Measurements from ENCODE around the gene C22orf39. TPM values are rescaled to one million over a fixed set of nuclear protein-coding genes. Genes with fewer than 3 reads are reported as not detected.
A peak's percentile ranks its signal among the peaks of the same experiment; 100 is the strongest.

C22orf39 gene
- total and polyA plus RNA-seq, 4 donors = 47.9 to 66.4 (median 56.6) TPM

GRCh38 chr22:19434829-19435580, 12.5 kb downstream of the C22orf39 start:
- Histone ChIP-seq H3K4me1 (ENCODE audit: control insufficient read depth, insufficient read depth, low read length) (peaks cover 19% of the 10 kb centered on the region), H3K27ac (ENCODE audit: low read depth, low read length) (no peak overlapping the region), H3K36me3 (ENCODE audit: control insufficient read depth, insufficient read depth, low read length) (peaks cover 20% of the 10 kb centered on the region), H3K27me3 (ENCODE audit: control insufficient read depth, insufficient read depth, low read length) (no peaks in the 10 kb centered on the region), H3K9me3 (ENCODE audit: control insufficient read depth, insufficient read depth, low read length) (no peaks in the 10 kb centered on the region), H3K4me3 (ENCODE audit: low read depth, low read length) (no peak overlapping the region)
- DNase-seq (ENCODE audit: low read depth in 4 of 6, low spot score in 6 of 6) = no peak
- WGBS (ENCODE audit: insufficient coverage) = no CpG with 5 or more reads among the region's 2 CpGs

- no peaks in the 10 kb centered on the region for H3K9me3 ChIP-seq (ENCODE audit: control insufficient read depth, insufficient read depth, low read length)
- DNase-seq (ENCODE audit: low read depth in 4 of 6, low spot score in 6 of 6) = no peak
- no peak overlapping the region for H3K27ac ChIP-seq (ENCODE audit: low read depth, low read length)
- H3K4me3 ChIP-seq (ENCODE audit: low read depth, low read length) = no peak overlapping the region
- 96% methylated on average over 3 of the region's 7 CpGs for WGBS (ENCODE audit: insufficient coverage)
- no peaks in the 10 kb centered on the region for H3K27me3 ChIP-seq (ENCODE audit: control insufficient read depth, insufficient read depth, low read length)
- peaks cover 16% of the 10 kb centered on the region for H3K36me3 ChIP-seq (ENCODE audit: control insufficient read depth, insufficient read depth, low read length)
- H3K4me1 ChIP-seq (ENCODE audit: control insufficient read depth, insufficient read depth, low read length) = peaks cover 19% of the 10 kb centered on the region
Measured at GRCh38 chr22:19434401-19434800, 13.1 kb downstream of the C22orf39 start.

GRCh38 chr22:19432133-19432851, 15.2 kb downstream of the C22orf39 start, which contains the start of gene MRPL40:
Gene MRPL40 (plus strand): TSS chr22:19432545. CDS start chr22:19432555, 10 bp downstream.
- no peaks in the 10 kb centered on the region for H3K27me3 ChIP-seq (ENCODE audit: control insufficient read depth, insufficient read depth, low read length)
- peak; percentile 76 to 97 (median 84) for DNase-seq (ENCODE audit: low read depth in 4 of 6, low spot score in 6 of 6)
- no peaks in the 10 kb centered on the region for H3K9me3 ChIP-seq (ENCODE audit: control insufficient read depth, insufficient read depth, low read length)
- H3K36me3 ChIP-seq (ENCODE audit: control insufficient read depth, insufficient read depth, low read length) = peaks cover 16% of the 10 kb centered on the region
- peak within 1 kb of the TSS; percentile 92 for H3K27ac ChIP-seq (ENCODE audit: low read depth, low read length)
- peak within 1 kb of the TSS; percentile 83 for H3K4me3 ChIP-seq (ENCODE audit: low read depth, low read length)
- WGBS (ENCODE audit: insufficient coverage) = under 1% methylated on average over 74 of the region's 74 CpGs
- H3K4me1 ChIP-seq (ENCODE audit: control insufficient read depth, insufficient read depth, low read length) = peaks cover 23% of the 10 kb centered on the region

- H3K27me3 ChIP-seq (ENCODE audit: control insufficient read depth, insufficient read depth, low read length) = no peaks in the 10 kb centered on the region
- H3K4me3 ChIP-seq (ENCODE audit: low read depth, low read length) = peak within 1 kb of the TSS; percentile 83
- WGBS (ENCODE audit: insufficient coverage) = under 1% methylated on average over 65 of the region's 66 CpGs
- H3K36me3 ChIP-seq (ENCODE audit: control insufficient read depth, insufficient read depth, low read length) = peaks cover 13% of the 10 kb centered on the region
- H3K4me1 ChIP-seq (ENCODE audit: control insufficient read depth, insufficient read depth, low read length) = peaks cover 23% of the 10 kb centered on the region
- peak within 1 kb of the TSS; percentile 92 for H3K27ac ChIP-seq (ENCODE audit: low read depth, low read length)
- peak in 5 of 6 donors; percentile 60 to 94 (median 70) for DNase-seq (ENCODE audit: low read depth in 4 of 6, low spot score in 6 of 6)
- H3K9me3 ChIP-seq (ENCODE audit: control insufficient read depth, insufficient read depth, low read length) = no peaks in the 10 kb centered on the region
Measured at GRCh38 chr22:19431649-19432132, 15.8 kb downstream of the C22orf39 start, which contains the start of gene HIRA. Gene HIRA (minus strand): TSS chr22:19431733. CDS start chr22:19431476, 257 bp downstream.

GRCh38 chr22:19430890-19431541, 16.5 kb downstream of the C22orf39 start:
- Histone ChIP-seq H3K27ac (ENCODE audit: low read depth, low read length) (peak overlapping the region; percentile 43), H3K9me3 (ENCODE audit: control insufficient read depth, insufficient read depth, low read length) (no peaks in the 10 kb centered on the region), H3K4me3 (ENCODE audit: low read depth, low read length) (peak overlapping the region; percentile 70), H3K27me3 (ENCODE audit: control insufficient read depth, insufficient read depth, low read length) (no peaks in the 10 kb centered on the region), H3K36me3 (ENCODE audit: control insufficient read depth, insufficient read depth, low read length) (peaks cover 12% of the 10 kb centered on the region), H3K4me1 (ENCODE audit: control insufficient read depth, insufficient read depth, low read length) (peaks cover 23% of the 10 kb centered on the region)
- 0% methylated on average over 53 of the region's 53 CpGs for WGBS (ENCODE audit: insufficient coverage)
- DNase-seq (ENCODE audit: low read depth in 4 of 6, low spot score in 6 of 6) = peak in 2 of 6 donors; percentile 22 to 43

- peaks cover 12% of the 10 kb centered on the region for H3K36me3 ChIP-seq (ENCODE audit: control insufficient read depth, insufficient read depth, low read length)
- H3K9me3 ChIP-seq (ENCODE audit: control insufficient read depth, insufficient read depth, low read length) = no peaks in the 10 kb centered on the region
- DNase-seq (ENCODE audit: low read depth in 4 of 6, low spot score in 6 of 6) = peak in 3 of 6 donors; percentile 5 to 30 (median 6)
- H3K27ac ChIP-seq (ENCODE audit: low read depth, low read length) = peak overlapping the region; percentile 43
- peak overlapping the region; percentile 70 for H3K4me3 ChIP-seq (ENCODE audit: low read depth, low read length)
- H3K27me3 ChIP-seq (ENCODE audit: control insufficient read depth, insufficient read depth, low read length) = no peaks in the 10 kb centered on the region
- 28% methylated on average over 4 of the region's 12 CpGs for WGBS (ENCODE audit: insufficient coverage)
- H3K4me1 ChIP-seq (ENCODE audit: control insufficient read depth, insufficient read depth, low read length) = peaks cover 23% of the 10 kb centered on the region
Measured at GRCh38 chr22:19429950-19430889, 17.3 kb downstream of the C22orf39 start.

GRCh38 chr22:19424186-19424500, 23.4 kb downstream of the C22orf39 start:
- Histone ChIP-seq H3K9me3 (ENCODE audit: control insufficient read depth, insufficient read depth, low read length) (no peaks in the 10 kb centered on the region), H3K36me3 (ENCODE audit: control insufficient read depth, insufficient read depth, low read length) (no peaks in the 10 kb centered on the region), H3K27ac (ENCODE audit: low read depth, low read length) (no peak overlapping the region), H3K4me1 (ENCODE audit: control insufficient read depth, insufficient read depth, low read length) (peaks cover 4% of the 10 kb centered on the region), H3K4me3 (ENCODE audit: low read depth, low read length) (no peak overlapping the region), H3K27me3 (ENCODE audit: control insufficient read depth, insufficient read depth, low read length) (no peaks in the 10 kb centered on the region)
- 82% methylated on average over 3 of the region's 3 CpGs for WGBS (ENCODE audit: insufficient coverage)
- DNase-seq (ENCODE audit: low read depth in 4 of 6, low spot score in 6 of 6) = no peak

GRCh38 chr22:19422440-19423301, 24.8 kb downstream of the C22orf39 start:
- no peaks in the 10 kb centered on the region for H3K27me3 ChIP-seq (ENCODE audit: control insufficient read depth, insufficient read depth, low read length)
- no peaks in the 10 kb centered on the region for H3K36me3 ChIP-seq (ENCODE audit: control insufficient read depth, insufficient read depth, low read length)
- H3K27ac ChIP-seq (ENCODE audit: low read depth, low read length) = no peak overlapping the region
- WGBS (ENCODE audit: insufficient coverage) = 82% methylated on average over 11 of the region's 11 CpGs
- no peaks in the 10 kb centered on the region for H3K4me1 ChIP-seq (ENCODE audit: control insufficient read depth, insufficient read depth, low read length)
- H3K4me3 ChIP-seq (ENCODE audit: low read depth, low read length) = no peak overlapping the region
- DNase-seq (ENCODE audit: low read depth in 4 of 6, low spot score in 6 of 6) = no peak
- H3K9me3 ChIP-seq (ENCODE audit: control insufficient read depth, insufficient read depth, low read length) = no peaks in the 10 kb centered on the region

Data from spinal cord (tissue), 10 donors.